Measurements from ENCODE around the gene RBM27. TPM values are rescaled to one million over a fixed set of nuclear protein-coding genes. Genes with fewer than 3 reads are reported as not detected.
"Not testable (repeated sequence)": the region's sequence is repeated elsewhere in the genome, so short reads cannot be mapped to it uniquely, and the experiment has no call there.

The RBM27 gene
- total RNA-seq, 1 experiment from 2014 or later = 25.1 TPM

DNA sequence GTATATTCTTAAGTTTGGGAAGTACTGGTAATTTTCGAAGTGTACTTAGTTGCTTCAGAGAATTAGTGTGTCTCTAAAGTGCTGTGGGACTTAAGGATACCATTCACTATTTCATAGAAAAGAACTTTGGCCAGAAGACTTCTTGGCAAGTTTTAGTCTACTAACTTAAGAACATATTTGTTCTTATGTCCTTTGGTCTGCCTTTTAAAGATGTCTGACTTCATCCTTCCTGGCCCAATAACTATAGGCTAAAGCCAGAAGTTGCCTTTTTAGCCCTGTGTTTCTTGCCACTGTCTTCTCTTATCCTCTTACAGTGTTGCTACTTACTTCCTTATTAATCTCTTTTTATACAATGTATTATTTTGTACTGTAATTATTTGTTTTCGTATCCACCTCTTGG, 6.3 kb downstream of the RBM27 start:
- no peak overlapping the region for H3K4me2 ChIP-seq
- no peaks in the 10 kb centered on the region for H3K27me3 ChIP-seq (ENCODE audit: insufficient read depth, low read depth)
- intact Hi-C loops (cut with micrococcal nuclease; ENCODE audit: unreplicated experiment) = no loop called here
- H4K20me1 ChIP-seq (ENCODE audit: insufficient read depth) = peaks cover 73% of the 10 kb centered on the region
- H3K9me3 ChIP-seq (ENCODE audit: insufficient read depth, low read depth) = no peaks in the 10 kb centered on the region
- no peak overlapping the region for H2AFZ ChIP-seq
- H3K36me3 ChIP-seq (ENCODE audit: low read depth) = no peaks in the 10 kb centered on the region
- peaks cover 98% of the 10 kb centered on the region for H3K79me2 ChIP-seq (ENCODE audit: low read depth)
- peaks cover 16% of the 10 kb centered on the region for H3K4me1 ChIP-seq (replicated peaks; ENCODE audit: insufficient read depth)
- H3K4me3 ChIP-seq = no peak overlapping the region
- H3F3A ChIP-seq (ENCODE audit: insufficient read depth, low read depth) = 0 out of 2 replicates have a peak, but pooled peaks cover 4% of the 10 kb centered on the region
- ChIA-PET CTCF (no interaction called here), POLR2A (ENCODE audit: unreplicated experiment) (no interaction called here)
- TF ChIP-seq, protein P1, sequence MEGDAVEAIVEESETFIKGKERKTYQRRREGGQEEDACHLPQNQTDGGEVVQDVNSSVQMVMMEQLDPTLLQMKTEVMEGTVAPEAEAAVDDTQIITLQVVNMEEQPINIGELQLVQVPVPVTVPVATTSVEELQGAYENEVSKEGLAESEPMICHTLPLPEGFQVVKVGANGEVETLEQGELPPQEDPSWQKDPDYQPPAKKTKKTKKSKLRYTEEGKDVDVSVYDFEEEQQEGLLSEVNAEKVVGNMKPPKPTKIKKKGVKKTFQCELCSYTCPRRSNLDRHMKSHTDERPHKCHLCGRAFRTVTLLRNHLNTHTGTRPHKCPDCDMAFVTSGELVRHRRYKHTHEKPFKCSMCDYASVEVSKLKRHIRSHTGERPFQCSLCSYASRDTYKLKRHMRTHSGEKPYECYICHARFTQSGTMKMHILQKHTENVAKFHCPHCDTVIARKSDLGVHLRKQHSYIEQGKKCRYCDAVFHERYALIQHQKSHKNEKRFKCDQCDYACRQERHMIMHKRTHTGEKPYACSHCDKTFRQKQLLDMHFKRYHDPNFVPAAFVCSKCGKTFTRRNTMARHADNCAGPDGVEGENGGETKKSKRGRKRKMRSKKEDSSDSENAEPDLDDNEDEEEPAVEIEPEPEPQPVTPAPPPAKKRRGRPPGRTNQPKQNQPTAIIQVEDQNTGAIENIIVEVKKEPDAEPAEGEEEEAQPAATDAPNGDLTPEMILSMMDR (conservative IDR thresholded peaks at IDR 0.05) = no peak
- no peak for TF ChIP-seq EZH2 (IDR thresholded peaks at IDR 0.05; ENCODE audit: low read depth)
- no peak overlapping the region for H3K27ac ChIP-seq
- BruUV-seq (replicated peaks) = no TSS peak
- DNase-seq = no peak
- no peaks in the 10 kb centered on the region for H3K9me2 ChIP-seq (ENCODE audit: insufficient read depth)

DNA sequence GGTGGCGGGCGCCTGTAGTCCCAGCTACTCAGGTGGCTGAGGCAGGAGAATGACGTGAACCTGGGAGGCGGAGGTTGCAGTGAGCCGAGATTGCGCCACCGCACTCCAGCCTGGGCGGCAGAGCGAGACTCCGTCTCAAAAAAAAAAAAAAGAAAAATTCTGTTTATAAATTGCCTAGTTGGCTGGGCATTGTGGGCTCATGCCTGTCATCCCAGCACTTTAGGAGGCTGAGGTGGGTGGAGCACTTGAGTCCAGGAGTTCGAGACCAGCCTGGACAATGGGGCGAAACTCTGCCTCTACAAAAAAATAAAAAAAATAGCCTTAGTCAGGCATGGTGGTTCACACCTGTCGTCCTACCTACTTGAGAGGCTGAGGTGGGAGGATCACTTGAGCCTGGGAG, 7.4 kb downstream of the RBM27 start:
- H3F3A ChIP-seq (ENCODE audit: insufficient read depth, low read depth); BruUV-seq (replicated peaks); CTCF ChIA-PET; H3K36me3 ChIP-seq (ENCODE audit: low read depth); H2AFZ ChIP-seq; H3K4me2 ChIP-seq; H3K9me3 ChIP-seq (ENCODE audit: insufficient read depth, low read depth); H3K27me3 ChIP-seq (ENCODE audit: insufficient read depth, low read depth); H3K4me3 ChIP-seq; intact Hi-C loops (cut with micrococcal nuclease; ENCODE audit: unreplicated experiment); H3K27ac ChIP-seq; DNase-seq; H3K4me1 ChIP-seq (replicated peaks; ENCODE audit: insufficient read depth); H3K9me2 ChIP-seq (ENCODE audit: insufficient read depth): not testable (repeated sequence)
- POLR2A ChIA-PET (ENCODE audit: unreplicated experiment) = interaction anchor here (0.6 kb wide), 1 partner anchor 53 kb away, joined by 16 read pairs; no protein-coding TSS in a partner anchor
- Histone ChIP-seq H4K20me1 (ENCODE audit: insufficient read depth) (peaks cover 71% of the 10 kb centered on the region), H3K79me2 (ENCODE audit: low read depth) (peaks cover 98% of the 10 kb centered on the region)

DNA sequence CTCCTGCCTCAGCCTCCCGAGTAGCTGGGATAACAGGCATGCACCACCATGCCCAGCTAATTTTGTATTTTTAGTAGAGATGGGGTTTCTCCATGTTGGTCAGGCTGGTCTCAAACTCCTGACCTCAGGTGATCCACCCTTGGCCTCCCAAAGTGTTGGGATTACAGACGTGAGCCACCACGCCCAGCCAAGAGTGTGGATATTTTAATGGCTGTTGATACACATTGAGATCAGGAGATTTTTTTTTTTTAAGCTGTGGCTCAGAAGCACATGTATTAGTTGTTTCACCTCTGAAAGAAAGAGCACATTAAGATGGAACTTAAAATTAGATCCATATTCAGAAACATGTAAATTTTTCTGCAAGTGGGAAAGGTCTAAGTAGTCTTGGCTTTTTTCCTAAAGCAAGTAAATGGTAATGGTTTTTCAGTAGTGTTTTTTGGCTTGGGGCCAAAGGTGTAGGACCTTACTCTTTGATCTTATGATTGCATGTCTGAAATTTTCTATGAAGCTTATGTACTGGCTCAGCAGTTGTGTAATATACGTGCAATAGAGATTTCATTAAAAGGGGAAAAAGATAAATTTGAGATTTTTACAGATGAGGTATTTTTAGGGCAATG, 9.9 kb downstream of the RBM27 start:
- no peak for DNase-seq
- 0 out of 2 replicates have a peak, but pooled peaks cover 4% of the 10 kb centered on the region for H3F3A ChIP-seq (ENCODE audit: insufficient read depth, low read depth)
- H3K27ac ChIP-seq = no peak overlapping the region
- TF ChIP-seq EZH2 (IDR thresholded peaks at IDR 0.05; ENCODE audit: low read depth) = no peak
- H4K20me1 ChIP-seq (ENCODE audit: insufficient read depth) = peaks cover 80% of the 10 kb centered on the region
- H3K4me3 ChIP-seq = no peak overlapping the region
- POLR2A ChIA-PET (ENCODE audit: unreplicated experiment) = no interaction called here
- BruUV-seq (replicated peaks) = TSS peak; percentile 9
- no peak overlapping the region for H3K4me2 ChIP-seq
- peaks cover 97% of the 10 kb centered on the region for H3K79me2 ChIP-seq (ENCODE audit: low read depth)
- H3K9me3 ChIP-seq (ENCODE audit: insufficient read depth, low read depth) = no peaks in the 10 kb centered on the region
- no peaks in the 10 kb centered on the region for H3K27me3 ChIP-seq (ENCODE audit: insufficient read depth, low read depth)
- H3K36me3 ChIP-seq (ENCODE audit: low read depth) = no peaks in the 10 kb centered on the region
- intact Hi-C loops (cut with micrococcal nuclease; ENCODE audit: unreplicated experiment) = no loop called here
- no peaks in the 10 kb centered on the region for H3K4me1 ChIP-seq (replicated peaks; ENCODE audit: insufficient read depth)
- H2AFZ ChIP-seq = no peak overlapping the region
- CTCF ChIA-PET = no interaction called here
- H3K9me2 ChIP-seq (ENCODE audit: insufficient read depth) = no peaks in the 10 kb centered on the region

DNA sequence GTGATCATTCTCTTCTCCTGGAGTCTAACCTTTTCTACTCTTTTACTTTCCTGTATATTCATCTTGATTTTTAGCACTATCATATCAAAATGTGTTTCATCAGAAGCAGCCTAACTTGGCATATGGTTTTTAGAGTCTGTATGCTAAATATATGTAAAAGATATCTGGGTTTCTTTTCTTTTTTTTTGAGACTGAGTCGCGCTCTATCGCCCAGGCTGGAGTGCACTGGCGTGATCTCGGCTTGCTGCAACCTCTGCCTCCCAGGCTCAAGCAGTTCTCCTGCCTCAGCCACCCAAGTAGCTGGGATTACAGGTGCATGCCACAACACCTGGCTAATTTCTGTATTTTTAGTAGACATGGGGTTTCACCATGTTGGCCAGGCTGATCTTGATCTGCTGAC, 11.5 kb downstream of the RBM27 start:
- H3K27me3 ChIP-seq (ENCODE audit: insufficient read depth, low read depth); H3K9me2 ChIP-seq (ENCODE audit: insufficient read depth); H3K27ac ChIP-seq; H3K4me2 ChIP-seq; H3K36me3 ChIP-seq (ENCODE audit: low read depth); H3K4me1 ChIP-seq (replicated peaks; ENCODE audit: insufficient read depth); H3K4me3 ChIP-seq; intact Hi-C loops (cut with micrococcal nuclease; ENCODE audit: unreplicated experiment); H3K9me3 ChIP-seq (ENCODE audit: insufficient read depth, low read depth); H3F3A ChIP-seq (ENCODE audit: insufficient read depth, low read depth); DNase-seq; BruUV-seq (replicated peaks); H2AFZ ChIP-seq; CTCF ChIA-PET: not testable (repeated sequence)
- Histone ChIP-seq H3K79me2 (ENCODE audit: low read depth) (peaks cover 95% of the 10 kb centered on the region), H4K20me1 (ENCODE audit: insufficient read depth) (peaks cover 66% of the 10 kb centered on the region)
- POLR2A ChIA-PET (ENCODE audit: unreplicated experiment) = interaction anchor here (0.6 kb wide), 1 partner anchor 730 kb away, joined by 4 read pairs; no protein-coding TSS in a partner anchor
